Activated CD4-positive, alpha-beta T cell treated with anti-CD3 and anti-CD28 coated beads, Interleukin-2, amount 50 U/mL, for 16 hours (primary cell): ENCODE measurements around the gene C2orf92.
A peak's percentile ranks its signal among the peaks of the same experiment; 100 is the strongest.
"Not testable (repeated sequence)": the region's sequence is repeated elsewhere in the genome, so short reads cannot be mapped to it uniquely, and the experiment has no call there.

Experiments used
- DNase-seq: peaks from one replicate; pipeline ENCODE4 v3.0.0-alpha.2; 2020

Gene C2orf92

GRCh38 chr2:97669448-97669847 is at the start of gene C2orf92:
Gene C2orf92 (plus strand): TSS chr2:97669713. CDS start chr2:97669789, 76 bp downstream.
- no peak for DNase-seq

DNA sequence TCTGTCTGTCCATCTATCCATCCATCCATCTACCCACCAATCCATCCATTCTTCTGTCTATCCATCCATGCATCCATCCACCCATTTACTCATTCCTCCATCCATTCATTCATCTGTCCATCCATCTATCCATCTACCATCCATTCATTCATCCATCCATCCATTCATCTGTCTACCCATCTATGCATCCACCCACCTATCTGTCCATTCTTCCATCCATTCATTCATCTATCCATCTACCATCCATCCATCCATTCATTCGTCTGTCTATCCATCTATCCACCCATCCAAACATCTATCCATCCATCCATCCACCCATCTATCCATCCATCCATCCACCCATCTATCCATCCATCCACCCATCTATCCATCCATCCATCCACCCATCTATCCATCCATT is 49.0 kb upstream of the C2orf92 start:
- DNase-seq = not testable (repeated sequence)

GRCh38 chr2:97622976-97623375 is 46.5 kb upstream of the C2orf92 start:
- not testable (repeated sequence) for DNase-seq

- DNase-seq = not testable (repeated sequence)
Observed at GRCh38 chr2:97625354-97626048, 44.0 kb upstream of the C2orf92 start.

- not testable (repeated sequence) for DNase-seq
Observed at GRCh38 chr2:97626049-97626430, 43.5 kb upstream of the C2orf92 start.

DNA sequence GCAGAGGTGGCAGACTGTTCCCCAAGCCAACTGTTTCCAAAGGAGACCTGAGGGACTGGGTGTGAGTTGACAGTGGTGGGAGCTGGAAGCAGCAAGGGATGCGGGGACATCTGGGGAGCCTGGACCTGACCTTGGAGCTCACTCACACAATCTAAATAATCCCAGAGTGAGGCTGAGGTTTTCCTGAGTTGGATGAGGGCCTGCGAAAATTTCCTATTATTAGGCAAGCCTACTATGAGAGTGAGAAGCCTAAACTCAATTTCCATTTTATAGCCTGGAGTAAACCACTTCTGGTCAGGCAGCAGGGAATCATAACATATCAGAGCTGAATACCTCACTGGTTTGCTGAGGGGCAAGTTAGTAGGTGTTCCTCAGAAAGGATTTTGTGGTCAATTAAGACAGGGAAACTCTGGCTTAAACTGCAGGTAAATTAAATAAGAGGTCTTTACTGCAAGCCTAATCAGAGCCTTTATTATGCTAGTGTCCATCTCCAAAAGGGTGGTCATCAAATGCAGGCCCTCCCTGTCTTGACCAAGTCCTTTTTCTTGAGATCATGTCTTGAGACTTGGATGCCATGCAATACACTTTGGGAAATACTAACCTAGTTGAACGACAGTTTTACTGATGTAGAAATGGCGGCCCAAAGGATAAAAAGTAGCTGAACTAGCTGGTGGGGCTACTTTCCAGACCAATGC is 25.3 kb upstream of the C2orf92 start:
- DNase-seq = no peak

DNA sequence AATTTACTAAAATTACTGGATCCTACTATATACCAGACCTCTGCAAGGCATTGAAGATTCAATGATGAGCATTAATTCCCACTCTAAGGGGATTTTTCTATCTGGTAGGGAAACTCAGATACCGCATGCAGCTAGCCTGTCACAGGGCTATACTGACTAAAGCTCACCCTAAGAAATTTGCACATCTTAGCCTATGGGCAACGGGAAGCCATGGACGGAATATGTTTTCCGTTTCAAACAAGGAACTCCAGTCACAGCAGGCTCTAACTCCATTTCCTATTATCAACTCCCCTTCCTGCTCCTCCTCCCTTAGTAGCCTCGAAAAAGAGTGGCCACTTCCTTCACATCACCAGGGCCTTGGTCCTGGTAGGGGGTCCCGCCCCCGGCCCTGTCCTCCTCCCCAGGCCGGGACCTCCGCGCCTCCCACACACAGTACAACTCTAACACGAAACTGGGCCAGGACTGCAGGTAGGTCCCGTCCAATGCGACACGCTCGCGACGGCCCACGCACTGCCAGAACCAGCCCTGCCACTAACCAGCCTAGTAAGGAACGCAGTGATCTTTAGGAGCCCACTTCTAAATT is 24.3 kb upstream of the C2orf92 start:
- no peak for DNase-seq

DNA sequence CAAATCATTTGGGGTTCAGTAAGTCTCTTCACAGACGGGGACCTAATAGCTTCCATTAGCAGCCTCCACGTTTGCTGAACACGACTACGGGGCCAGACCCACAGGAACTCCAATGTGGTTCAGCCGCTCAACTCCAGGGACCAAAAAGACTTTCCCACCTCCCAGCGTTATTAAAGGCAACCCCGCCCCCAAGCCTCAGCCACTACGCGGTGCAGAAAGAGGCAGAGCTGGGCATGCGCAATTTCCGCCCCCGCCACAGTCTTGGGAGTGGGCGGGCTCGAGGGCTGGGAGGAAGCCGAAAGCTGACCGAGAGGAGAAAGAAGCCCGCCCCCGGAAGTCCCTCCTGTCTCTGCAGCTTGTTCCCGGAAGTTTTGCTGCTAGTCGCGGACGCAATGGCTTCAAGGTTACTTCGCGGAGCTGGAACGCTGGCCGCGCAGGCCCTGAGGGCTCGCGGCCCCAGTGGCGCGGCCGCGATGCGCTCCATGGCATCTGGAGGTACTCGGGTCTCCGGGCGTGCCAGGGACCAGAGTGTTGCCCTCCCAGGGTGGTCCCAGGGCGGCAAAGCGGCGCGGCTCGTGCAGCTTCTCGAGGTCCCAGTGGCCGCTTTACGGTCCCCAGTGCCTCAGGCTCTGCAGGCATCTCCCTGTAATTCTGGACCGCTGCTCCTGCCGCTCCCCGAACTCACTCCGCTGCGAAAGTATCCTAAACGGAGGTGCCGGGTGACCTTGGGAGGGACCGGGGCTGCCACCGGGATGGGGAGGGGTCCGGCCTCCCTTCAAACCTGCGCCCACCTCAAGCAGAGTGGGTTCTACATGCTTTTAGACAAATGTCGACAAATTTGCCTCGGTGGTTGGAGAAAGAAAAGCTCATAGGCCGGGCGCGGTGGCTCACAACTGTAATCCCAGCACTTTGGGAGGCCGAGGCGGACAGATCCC is 23.6 kb upstream of the C2orf92 start, which contains the start of gene COX5B:
TSS of gene COX5B (plus strand) at position 368 of the 935 bp plus-strand sequence. CDS start at position 393, 25 bp downstream.
- peak; percentile 99 for DNase-seq

- no peak for DNase-seq
Observed at GRCh38 chr2:97646977-97647376, 22.5 kb upstream of the C2orf92 start.

- no peak for DNase-seq
Observed at GRCh38 chr2:97651114-97651513, 18.4 kb upstream of the C2orf92 start.

GRCh38 chr2:97653473-97653872 is 16.0 kb upstream of the C2orf92 start:
- DNase-seq = no peak

GRCh38 chr2:97653874-97654273 is 15.6 kb upstream of the C2orf92 start:
- DNase-seq = no peak

GRCh38 chr2:97654309-97654708 is 15.2 kb upstream of the C2orf92 start:
- no peak for DNase-seq

DNA sequence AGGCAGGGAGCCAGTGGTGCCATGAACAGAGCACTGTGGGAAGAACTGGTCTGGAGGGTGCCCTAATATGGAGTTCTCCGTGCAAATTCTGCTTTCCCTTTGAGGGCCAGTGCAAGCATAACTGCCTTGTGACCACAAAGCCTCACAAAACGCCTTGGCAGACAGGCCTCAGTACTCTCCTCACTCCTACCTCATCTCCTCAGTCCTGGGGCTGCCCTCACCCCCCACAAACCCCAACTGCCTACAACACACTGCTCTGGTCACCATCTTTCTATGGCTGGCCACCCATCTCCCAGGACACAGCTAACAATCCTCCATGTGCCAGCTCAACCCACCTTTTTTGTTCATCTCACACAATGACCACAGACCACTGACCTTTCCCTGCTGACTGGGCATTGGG is 14.7 kb upstream of the C2orf92 start:
- DNase-seq = no peak

- no peak for DNase-seq
Observed at GRCh38 chr2:97656129-97656755, 13.3 kb upstream of the C2orf92 start.

DNA sequence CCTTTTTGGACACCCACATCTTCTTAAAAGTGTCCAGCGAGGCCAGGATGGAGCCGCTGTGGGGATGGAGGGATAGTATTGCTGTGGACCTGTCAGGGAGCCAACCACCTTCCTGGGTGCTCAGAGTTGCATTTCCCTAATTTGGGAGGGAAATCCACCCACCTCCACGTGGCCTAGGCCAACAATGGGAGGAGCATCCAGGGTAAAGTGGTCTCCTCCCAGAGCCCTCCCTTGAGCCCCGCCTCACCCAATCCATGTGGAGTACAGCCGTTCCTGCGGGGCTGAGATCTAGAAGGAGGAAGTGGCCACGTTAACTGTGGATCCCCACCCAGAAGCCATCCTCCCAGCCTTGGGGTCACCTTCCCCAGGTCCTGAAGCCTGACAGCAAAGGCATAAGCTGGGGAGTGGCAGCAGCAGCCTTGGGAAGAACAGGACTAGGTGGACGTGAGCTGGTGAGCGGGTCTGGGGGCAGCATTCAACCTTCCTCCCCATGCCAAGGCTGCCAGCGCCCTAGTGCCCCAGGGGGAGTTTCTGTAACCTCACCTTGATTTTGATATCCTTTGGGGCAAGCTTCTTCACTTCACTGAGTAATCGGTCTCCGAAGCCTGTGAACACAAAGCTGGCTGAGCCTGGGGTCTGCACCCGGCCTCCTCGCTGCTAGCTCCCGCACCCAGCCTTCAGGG is 12.5 kb upstream of the C2orf92 start:
- DNase-seq = no peak

DNA sequence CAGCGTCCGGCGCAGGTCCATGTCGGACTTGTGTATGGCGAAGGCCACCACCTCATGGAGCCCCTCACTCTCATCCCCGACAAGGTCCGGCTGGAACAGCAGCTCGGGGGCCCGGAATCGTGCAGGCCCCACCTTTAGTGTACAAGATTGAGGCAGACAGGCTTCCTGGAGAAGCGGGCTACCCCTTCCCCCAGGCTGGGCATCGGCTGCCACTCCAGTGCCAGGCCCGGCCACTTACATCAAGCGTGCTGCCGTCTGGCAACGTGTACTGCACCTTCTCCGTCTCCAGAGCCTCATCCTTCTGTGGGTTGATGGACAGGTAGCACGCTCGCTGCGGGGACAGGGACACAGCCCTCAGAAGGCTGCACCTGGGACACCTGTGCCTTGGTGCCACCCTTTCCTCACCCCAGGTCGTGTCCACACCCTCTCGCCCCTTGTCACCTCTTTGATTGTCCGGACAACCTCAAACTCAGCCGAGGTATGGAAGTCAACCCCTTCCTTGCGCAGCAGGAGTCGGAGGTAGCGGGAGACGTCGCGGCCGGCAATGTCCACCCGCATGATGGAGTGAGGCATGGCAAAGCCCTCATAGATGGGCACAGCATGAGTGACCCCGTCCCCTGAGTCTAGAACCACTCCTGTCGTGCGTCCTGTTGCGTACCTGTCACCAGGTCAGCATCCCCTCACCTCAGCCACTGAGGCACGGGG is 11.4 kb upstream of the C2orf92 start:
- DNase-seq = no peak

- DNase-seq = no peak
Observed at GRCh38 chr2:97658691-97659157, 10.8 kb upstream of the C2orf92 start.

- no peak for DNase-seq
Observed at GRCh38 chr2:97659256-97660043, 10.1 kb upstream of the C2orf92 start.
